Mesenchymal stem cell (in vitro differentiated cells and primary cell): ENCODE data around the gene BRICD5.

Experiments used
- DNase-seq: peaks from one replicate; pipeline ENCODE4 v3.0.0-alpha.2; 2013
- H2AFZ ChIP-seq: one replicate; pipeline ENCODE4 v1.6.1; 2013; ENCODE audit warnings: low read depth, mild to moderate bottlenecking, control low read depth, inconsistent platforms, low read length, moderate library complexity
- H2AK5ac ChIP-seq: 2 replicates; pipeline ENCODE4 v1.6.1; 2013; ENCODE audit warnings: low read length, moderate library complexity, mild to moderate bottlenecking, inconsistent platforms; ENCODE audit not compliant: severe bottlenecking
- H2BK120ac ChIP-seq: one replicate; pipeline ENCODE4 v1.6.1; 2013; ENCODE audit warnings: low read depth, mild to moderate bottlenecking, inconsistent platforms, low read length, moderate library complexity
- H2BK12ac ChIP-seq, 2 experiments: one replicate each; pipeline ENCODE4 v1.6.1; 2013; ENCODE audit warnings: inconsistent platforms in 2 of 2, low read length in 2 of 2, mild to moderate bottlenecking in 2 of 2, moderate library complexity in 2 of 2, control low read depth in 1 of 2
- H2BK15ac ChIP-seq: one replicate; pipeline ENCODE4 v1.6.1; 2013; ENCODE audit warnings: mild to moderate bottlenecking, low read depth, inconsistent platforms; ENCODE audit not compliant: poor library complexity, severe bottlenecking
- H2BK5ac ChIP-seq: 2 replicates; pipeline ENCODE4 v1.6.1; 2013; ENCODE audit warnings: low read depth, mild to moderate bottlenecking, low read length, control low read depth, inconsistent platforms; ENCODE audit not compliant: poor library complexity, severe bottlenecking
- H3K14ac ChIP-seq, 2 experiments: one replicate each; pipeline ENCODE4 v1.6.1; 2013; ENCODE audit warnings: inconsistent platforms in 2 of 2, low read length in 2 of 2, control low read depth in 1 of 2, mild to moderate bottlenecking in 1 of 2, moderate library complexity in 1 of 2
- H3K18ac ChIP-seq, 2 experiments: one replicate each; pipeline ENCODE4 v1.6.1; 2013; ENCODE audit warnings: inconsistent platforms in 2 of 2, low read length in 2 of 2, control low read depth in 1 of 2, low read depth in 1 of 2, mild to moderate bottlenecking in 1 of 2
- H3K23ac ChIP-seq, 2 experiments: one replicate each; pipeline ENCODE4 v1.6.1; 2013; ENCODE audit warnings: inconsistent platforms in 2 of 2, low read length in 2 of 2, mild to moderate bottlenecking in 2 of 2, moderate library complexity in 2 of 2, control low read depth in 1 of 2
- H3K27ac ChIP-seq: 2 replicates; pipeline ENCODE4 v1.5.1; 2013; ENCODE audit warnings: mild to moderate bottlenecking, moderate library complexity, low read length, control low read depth, inconsistent platforms; ENCODE audit not compliant: poor library complexity, severe bottlenecking
- H3K27me3 ChIP-seq, 2 experiments: 2 replicates each; pipeline versions ENCODE4 v1.6.1 to v1.7.0; 2013; ENCODE audit warnings: low read length in 2 of 2, mild to moderate bottlenecking in 2 of 2, moderate library complexity in 2 of 2, control low read depth in 1 of 2, inconsistent platforms in 1 of 2; ENCODE audit not compliant: control insufficient read depth in 1 of 2, insufficient read depth in 1 of 2
- H3K36me3 ChIP-seq, 2 experiments: 2 replicates each; pipeline versions ENCODE4 v1.6.1 to v1.7.0; 2013; ENCODE audit warnings: low read length in 2 of 2, control low read depth in 1 of 2, inconsistent platforms in 1 of 2, low read depth in 1 of 2, mild to moderate bottlenecking in 1 of 2; ENCODE audit not compliant: insufficient read depth in 2 of 2, control insufficient read depth in 1 of 2
- H3K4ac ChIP-seq, 2 experiments: one replicate each; pipeline ENCODE4 v1.6.1; 2013; ENCODE audit warnings: inconsistent platforms in 2 of 2, low read length in 2 of 2, mild to moderate bottlenecking in 2 of 2, moderate library complexity in 2 of 2, control low read depth in 1 of 2, low read depth in 1 of 2
- H3K4me1 ChIP-seq: 2 replicates; pipeline ENCODE4 v1.6.1; 2013; ENCODE audit warnings: low read depth, low read length, control low read depth; ENCODE audit not compliant: control insufficient read depth, insufficient read depth
- H3K4me2 ChIP-seq: 2 replicates; pipeline ENCODE4 v1.6.1; 2013; ENCODE audit warnings: low read length, mild to moderate bottlenecking, inconsistent platforms; ENCODE audit not compliant: poor library complexity, severe bottlenecking
- H3K4me3 ChIP-seq, 2 experiments: 2 replicates each; pipeline versions ENCODE4 v1.5.1 to v1.7.0; 2013; ENCODE audit warnings: low read length in 2 of 2, mild to moderate bottlenecking in 2 of 2, control low read depth in 1 of 2, low read depth in 1 of 2; ENCODE audit not compliant: insufficient read depth in 1 of 2
- H3K79me1 ChIP-seq: replicated peaks from 2 replicates; pipeline ENCODE4 v1.6.1; 2013; ENCODE audit warnings: mild to moderate bottlenecking, control low read depth, low read length, inconsistent platforms; ENCODE audit not compliant: poor library complexity, severe bottlenecking
- H3K9ac ChIP-seq: 2 replicates; pipeline ENCODE4 v1.7.0; 2013; ENCODE audit warnings: mild to moderate bottlenecking, low read length, moderate library complexity
- H3K9me3 ChIP-seq: 2 replicates; pipeline ENCODE4 v1.7.0; 2013; ENCODE audit warnings: mild to moderate bottlenecking, low read length; ENCODE audit not compliant: control insufficient read depth
- H4K8ac ChIP-seq: one replicate; pipeline ENCODE4 v1.6.1; 2013; ENCODE audit warnings: inconsistent platforms, mild to moderate bottlenecking, low read length, moderate library complexity
- H4K91ac ChIP-seq: one replicate; pipeline ENCODE4 v1.6.1; 2013; ENCODE audit warnings: mild to moderate bottlenecking, low read length, inconsistent platforms
- WGBS: methylation state at CpG from one replicate; pipeline ENCODE4 v1.1.7; 2013; ENCODE audit warnings: mixed read lengths; 5-methylcytosine and 5-hydroxymethylcytosine counted together

BRICD5 gene

DNA sequence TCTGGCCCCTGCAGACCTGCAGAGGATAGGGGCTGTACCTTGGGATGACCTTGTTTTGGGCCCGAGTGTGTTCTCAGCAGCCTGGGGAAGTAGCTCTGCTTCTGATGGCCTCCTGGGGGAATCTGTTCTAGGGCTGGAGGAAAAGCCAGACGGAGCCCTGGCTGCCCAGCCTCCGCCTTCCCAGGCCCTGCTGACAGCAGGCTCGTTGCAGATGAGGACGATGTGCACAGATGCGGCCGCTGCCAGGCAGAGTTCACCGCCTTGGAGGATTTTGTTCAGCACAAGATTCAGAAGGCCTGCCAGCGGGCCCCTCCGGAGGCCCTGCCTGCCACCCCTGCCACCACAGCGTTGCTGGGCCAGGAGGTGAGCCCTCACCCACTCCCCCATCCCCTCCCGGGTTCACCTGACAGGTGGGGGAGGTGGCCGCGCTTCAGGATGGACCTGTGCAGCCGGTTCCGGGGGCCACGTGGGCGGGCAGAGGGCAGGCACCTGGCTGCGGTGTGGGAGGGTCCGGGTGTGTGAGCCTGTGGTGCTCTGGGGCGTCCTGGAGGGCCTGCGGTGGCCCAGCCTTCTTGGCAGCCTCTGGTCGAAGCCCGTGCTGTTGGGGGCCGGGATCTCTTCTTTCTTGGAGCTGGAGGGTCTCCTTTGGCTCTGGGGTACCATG lies 17.6 kb upstream of the BRICD5 start:
- H3K4me2 ChIP-seq: no peak overlapping the region
- DNase-seq: no peak
- H3K4me3 ChIP-seq: no peak overlapping the region
- no peak overlapping the region for H3K23ac ChIP-seq
- no peak overlapping the region for H3K18ac ChIP-seq
- peaks cover 28% of the 10 kb centered on the region for H3K4me1 ChIP-seq
- no peak overlapping the region for H3K27ac ChIP-seq
- no peaks in the 10 kb centered on the region for H3K9me3 ChIP-seq
- no peak overlapping the region for H4K91ac ChIP-seq
- no peak overlapping the region for H2BK12ac ChIP-seq
- H3K9ac ChIP-seq: no peak overlapping the region
- H3K4ac ChIP-seq: no peak overlapping the region
- no peak overlapping the region for H2BK15ac ChIP-seq
- no peak overlapping the region for H2AK5ac ChIP-seq
- no peak overlapping the region for H2BK5ac ChIP-seq
- no peaks in the 10 kb centered on the region for H3K27me3 ChIP-seq
- no peak overlapping the region for H2AFZ ChIP-seq
- H3K36me3 ChIP-seq: peaks cover 45 to 65% of the 10 kb centered on the region in 2 experiments
- no peak overlapping the region for H3K14ac ChIP-seq
- WGBS: 96% methylated on average over 25 of the region's 25 CpGs
- H4K8ac ChIP-seq: no peak overlapping the region
- peaks cover 31% of the 10 kb centered on the region for H3K79me1 ChIP-seq
- no peak overlapping the region for H2BK120ac ChIP-seq

DNA sequence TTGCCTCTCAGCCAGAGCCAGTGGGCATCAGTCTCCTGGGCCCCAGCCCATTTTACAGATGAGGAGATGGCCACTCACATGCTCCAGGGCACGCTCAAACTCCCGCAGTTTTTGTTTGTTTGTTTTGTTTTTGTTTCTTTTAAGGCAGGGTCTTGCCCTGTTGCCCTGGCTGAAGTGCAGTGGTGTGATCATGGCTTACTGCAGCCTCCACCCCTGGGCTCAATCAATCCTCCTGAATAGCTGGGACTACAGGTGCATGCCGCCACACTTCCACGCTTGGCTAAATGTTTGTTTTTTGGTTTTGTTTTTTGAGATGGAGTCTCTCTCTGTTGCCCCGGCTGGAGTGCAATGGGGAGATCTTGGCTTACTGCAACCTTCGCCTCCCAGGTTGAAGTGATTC lies 16.3 kb upstream of the BRICD5 start:
- H3K79me1 ChIP-seq: peaks cover 24% of the 10 kb centered on the region
- no peak overlapping the region for H2BK5ac ChIP-seq
- H3K9ac ChIP-seq: no peak overlapping the region
- DNase-seq: no peak
- H2AK5ac ChIP-seq: no peak overlapping the region
- no peak overlapping the region for H3K4me3 ChIP-seq
- no peak overlapping the region for H3K27ac ChIP-seq
- H2BK120ac ChIP-seq: no peak overlapping the region
- no peak overlapping the region for H4K8ac ChIP-seq
- H3K23ac ChIP-seq: no peak overlapping the region
- H3K14ac ChIP-seq: no peak overlapping the region
- WGBS: 95% methylated on average over 6 of the region's 6 CpGs
- H3K18ac ChIP-seq: no peak overlapping the region
- H3K36me3 ChIP-seq: peaks cover 32 to 52% of the 10 kb centered on the region in 2 experiments
- H2AFZ ChIP-seq: no peak overlapping the region
- no peak overlapping the region for H2BK12ac ChIP-seq
- H3K4me1 ChIP-seq: peaks cover 30% of the 10 kb centered on the region
- no peaks in the 10 kb centered on the region for H3K27me3 ChIP-seq
- H2BK15ac ChIP-seq: no peak overlapping the region
- H3K4ac ChIP-seq: no peak overlapping the region
- H3K9me3 ChIP-seq: no peaks in the 10 kb centered on the region
- H4K91ac ChIP-seq: no peak overlapping the region
- no peak overlapping the region for H3K4me2 ChIP-seq

DNA sequence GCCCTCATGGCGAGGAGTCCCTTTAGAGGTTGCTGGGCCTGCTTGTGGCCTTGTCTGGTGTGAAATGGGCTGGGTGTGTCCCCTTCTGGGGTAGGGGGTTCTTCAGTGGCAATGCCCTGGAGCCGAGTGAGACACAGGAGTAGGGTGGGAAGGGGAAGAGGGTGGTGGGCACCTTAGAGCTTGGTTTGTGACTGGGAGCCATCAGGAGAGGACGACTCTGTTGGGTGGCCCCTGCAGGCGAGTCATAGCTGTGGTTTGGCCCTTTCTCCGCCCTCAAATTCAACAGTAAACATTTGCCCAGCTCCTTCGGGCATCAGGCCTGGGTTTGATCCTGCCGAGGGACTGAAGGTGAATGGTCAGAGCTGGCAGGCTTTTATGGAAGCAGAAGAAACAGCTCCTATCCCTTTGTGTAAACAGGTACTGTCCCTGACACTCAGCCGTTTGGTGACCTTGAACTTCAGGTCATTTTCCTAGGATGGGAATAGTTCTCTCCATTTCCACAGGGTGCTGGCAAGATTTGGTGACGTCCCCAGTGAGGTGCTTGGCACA lies 15.7 kb upstream of the BRICD5 start:
- peak overlapping the region; percentile 16 for H2AK5ac ChIP-seq
- DNase-seq: no peak
- H3K9ac ChIP-seq: peak overlapping the region; percentile 23
- no peak overlapping the region for H2BK120ac ChIP-seq
- H4K8ac ChIP-seq: no peak overlapping the region
- peak overlapping the region; percentile 25 for H4K91ac ChIP-seq
- no peak overlapping the region for H3K4ac ChIP-seq
- peaks cover 26 to 46% of the 10 kb centered on the region in 2 experiments for H3K36me3 ChIP-seq
- H3K27ac ChIP-seq: no peak overlapping the region
- no peak overlapping the region for H2AFZ ChIP-seq
- no peaks in the 10 kb centered on the region for H3K9me3 ChIP-seq
- WGBS: 59% methylated on average over 7 of the region's 9 CpGs
- H3K4me1 ChIP-seq: peaks cover 30% of the 10 kb centered on the region
- H2BK12ac ChIP-seq: no peak overlapping the region
- no peak overlapping the region for H2BK15ac ChIP-seq
- H3K79me1 ChIP-seq: peaks cover 24% of the 10 kb centered on the region
- peak overlapping the region in 1 of 2 experiments; percentile 13 for H3K14ac ChIP-seq
- no peak overlapping the region for H3K4me3 ChIP-seq
- H3K4me2 ChIP-seq: no peak overlapping the region
- H3K27me3 ChIP-seq: no peaks in the 10 kb centered on the region
- H3K23ac ChIP-seq: no peak overlapping the region
- no peak overlapping the region for H3K18ac ChIP-seq
- H2BK5ac ChIP-seq: no peak overlapping the region

DNA sequence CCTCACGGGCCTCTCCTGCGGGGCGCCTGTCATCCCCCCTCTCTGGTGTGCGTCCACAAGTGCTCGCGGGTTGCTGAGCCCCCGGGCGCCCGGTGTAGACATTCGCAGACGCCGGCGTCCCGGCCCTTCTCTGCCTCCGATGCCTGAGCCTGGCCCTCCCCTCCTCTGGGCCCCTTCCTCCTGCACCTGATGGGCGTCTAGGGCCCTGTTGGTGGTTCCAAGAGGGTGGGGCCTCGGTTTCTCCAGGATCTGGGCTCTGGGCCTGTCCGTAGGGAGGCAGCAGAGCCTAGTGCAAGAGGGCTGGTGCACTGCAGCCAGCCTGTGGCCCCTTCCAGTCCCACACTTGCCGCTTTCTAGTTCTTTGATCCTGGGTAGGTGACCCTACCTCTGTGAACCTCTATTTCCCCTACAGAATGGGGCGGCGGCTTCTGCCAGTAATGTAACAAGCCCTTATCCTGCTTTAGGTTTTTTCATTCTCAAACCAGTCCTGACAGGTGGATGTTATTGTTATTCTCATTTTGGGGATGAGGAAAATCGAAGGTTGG lies 13.4 kb upstream of the BRICD5 start:
- Histone ChIP-seq H2BK5ac (no peak overlapping the region), H2BK12ac (no peak overlapping the region), H3K14ac (peak overlapping the region in 1 of 2 experiments; percentile 98), H3K9me3 (no peaks in the 10 kb centered on the region), H3K23ac (peak overlapping the region in 1 of 2 experiments; percentile 90), H3K79me1 (peaks cover 12% of the 10 kb centered on the region), H3K27me3 (no peaks in the 10 kb centered on the region), H2BK120ac (peak overlapping the region; percentile 79), H3K18ac (peak overlapping the region; percentile 70 to 90), H3K4me3 (peak overlapping the region; percentile 89 to 93), H2AFZ (peak overlapping the region; percentile 84), H3K4me2 (peak overlapping the region; percentile 64), H4K91ac (peak overlapping the region; percentile 27), H4K8ac (peak overlapping the region; percentile 85), H2BK15ac (no peak overlapping the region), H3K36me3 (peaks cover 7 to 23% of the 10 kb centered on the region in 2 experiments), H2AK5ac (no peak overlapping the region), H3K4ac (peak overlapping the region; percentile 75 to 97), H3K27ac (peak overlapping the region; percentile 74), H3K4me1 (peaks cover 23% of the 10 kb centered on the region), H3K9ac (peak overlapping the region; percentile 95)
- WGBS: 5% methylated on average over 20 of the region's 22 CpGs
- peak; percentile 70 for DNase-seq
